HCT116 (cell line): ENCODE results near the gene ZNF280C. TPM values are rescaled to one million over a fixed set of nuclear protein-coding genes. Genes with fewer than 3 reads are reported as not detected.

Experiments
- ATAC-seq: fragments of 200-7000 bp; cut with Tn5 transposase; 2 replicates; pipeline ENCODE4 v1.9.1; 2020; ENCODE audit warnings: mild to moderate bottlenecking, moderate library complexity
- BruUV-seq: library from RNA; stranded (reverse); fragments of 400-500 nt; replicated peaks from 2 replicates; lab custom pipeline; 2021; lab: Mats Ljungman, UMichigan
- CTCF ChIA-PET: fragments of 300-600 bp; sonication (Branson Sonifier 250); formaldehyde crosslinking; loops from one replicate; lab custom pipeline; 2021; ENCODE audit warnings: antibody characterized with exemption; lab: Charles Lee
- POLR2A ChIA-PET: fragments of 300-600, 350-600 bp; sonication (Branson Sonifier 250); formaldehyde crosslinking; loops from one replicate; lab custom pipeline; 2021; ENCODE audit warnings: antibody characterized with exemption; lab: Charles Lee
- RAD21 ChIA-PET, 2 experiments: fragments of 300-600 bp; sonication (Branson Sonifier 250); formaldehyde crosslinking; loops; one replicate each; lab custom pipeline; 2023; ENCODE audit warnings: low total read pairs in 2 of 2; ENCODE audit not compliant: uncharacterized antibody in 2 of 2, unreplicated experiment in 2 of 2, low non-redundant PET in 1 of 2; lab: Charles Lee
- DNase-seq: peaks from one replicate; pipeline ENCODE4 v3.0.0-alpha.2; 2010; ENCODE audit warnings: low read depth, low spot score
- H2AFZ ChIP-seq: fragments of 200-600 bp; shearing (Covaris generic), sonication (generic); 2 replicates; pipeline ENCODE4 v1.6.1; 2017; ENCODE audit warnings: low read depth, mixed run types, mixed read lengths, antibody characterized with exemption, low read length; ENCODE audit not compliant: poor library complexity, severe bottlenecking
- H3K27ac ChIP-seq: 2 replicates; pipeline ENCODE4 v1.5.1; 2012; ENCODE audit warnings: low read depth, low read length
- H3K27me3 ChIP-seq: fragments of 200-600 bp; sonication (generic); 2 replicates; pipeline ENCODE4 v1.6.1; 2016; ENCODE audit warnings: mixed run types, low read length, mixed read lengths; ENCODE audit not compliant: insufficient read depth
- H3K36me3 ChIP-seq, 2 experiments: fragments of 200-500 bp in 1 of 2; fragments of 200-600 bp in 1 of 2; sonication (Bioruptor generic) in 1 of 2; sonication (generic) in 1 of 2; 2 replicates each; pipeline versions ENCODE4 v1.5.1 to v1.6.1; 2014 to 2016; ENCODE audit warnings: low read length in 2 of 2, inconsistent platforms in 1 of 2, mixed read lengths in 1 of 2, mixed run types in 1 of 2; ENCODE audit not compliant: insufficient read depth in 2 of 2, control insufficient read depth in 1 of 2
- H3K4me1 ChIP-seq, 2 experiments: fragments of 200-600 bp in 1 of 2; sonication (generic) in 1 of 2; 2 replicates each; pipeline versions ENCODE4 v1.5.1 to v1.6.1; 2012 to 2017; ENCODE audit warnings: low read length in 2 of 2, inconsistent platforms in 1 of 2, mild to moderate bottlenecking in 1 of 2, mixed read lengths in 1 of 2, mixed run types in 1 of 2, moderate library complexity in 1 of 2; ENCODE audit not compliant: insufficient read depth in 2 of 2, control insufficient read depth in 1 of 2
- H3K4me2 ChIP-seq: fragments of 200-600 bp; sonication (generic); 2 replicates; pipeline ENCODE4 v1.6.1; 2017; ENCODE audit warnings: mixed run types, low read length, mixed read lengths
- H3K4me3 ChIP-seq, 2 experiments: fragments of 200-600 bp in 1 of 2; sonication (generic) in 1 of 2; replicated peaks in 1 of 2; 2 replicates each; pipeline ENCODE4 v1.5.1; 2011 to 2016; ENCODE audit warnings: low read length in 2 of 2, control low read depth in 1 of 2, low read depth in 1 of 2, mild to moderate bottlenecking in 1 of 2, mixed read lengths in 1 of 2, mixed run types in 1 of 2
- H3K79me2 ChIP-seq: fragments of 200-600 bp; sonication (generic); 2 replicates; pipeline ENCODE4 v1.6.1; 2017; ENCODE audit warnings: mild to moderate bottlenecking, mixed run types, low read length, moderate library complexity, mixed read lengths; ENCODE audit not compliant: insufficient read depth
- H3K9ac ChIP-seq: fragments of 200-600 bp; sonication (generic); 2 replicates; pipeline ENCODE4 v1.6.1; 2016; ENCODE audit warnings: low read length, mixed read lengths
- H3K9me2 ChIP-seq: fragments of 200-600 bp; sonication (generic), shearing (Covaris generic); 2 replicates; pipeline ENCODE4 v1.6.1; 2017; ENCODE audit warnings: mixed run types, mild to moderate bottlenecking, moderate library complexity; ENCODE audit not compliant: insufficient read depth
- H3K9me3 ChIP-seq, 2 experiments: fragments of 200-500 bp in 1 of 2; fragments of 200-600 bp in 1 of 2; sonication (Bioruptor generic) in 1 of 2; sonication (generic) in 1 of 2; 2 replicates each; pipeline ENCODE4 v1.6.1; 2014 to 2017; ENCODE audit warnings: low read length in 2 of 2, mixed read lengths in 2 of 2, inconsistent platforms in 1 of 2, low read depth in 1 of 2, mild to moderate bottlenecking in 1 of 2, mixed run types in 1 of 2, moderate library complexity in 1 of 2; ENCODE audit not compliant: control insufficient read depth in 1 of 2, insufficient read depth in 1 of 2
- H4K20me1 ChIP-seq: fragments of 200-600 bp; sonication (generic), shearing (Covaris generic); 2 replicates; pipeline ENCODE4 v1.6.1; 2017; ENCODE audit warnings: mixed run types, mild to moderate bottlenecking, moderate library complexity; ENCODE audit not compliant: insufficient read depth
- EGR1 ChIP-seq: IDR thresholded peaks from 2 replicates; pipeline ENCODE4 v1.6.1; 2012; ENCODE audit warnings: low read depth
- EZH2 ChIP-seq: fragments of 200-600 bp; sonication (generic); IDR thresholded peaks from 2 replicates; pipeline ENCODE4 v1.6.1; 2017; ENCODE audit warnings: antibody characterized with exemption, mixed run types
- EZH2phosphoT487 ChIP-seq: fragments of 200-600 bp; IDR thresholded peaks from 2 replicates; pipeline ENCODE4 v1.6.1; 2018; ENCODE audit warnings: antibody characterized with exemption, borderline replicate concordance
- FOSL1 ChIP-seq: IDR thresholded peaks from 2 replicates; pipeline ENCODE4 v1.6.1; 2012; ENCODE audit warnings: low read depth
- JUND ChIP-seq: IDR thresholded peaks from 2 replicates; pipeline ENCODE4 v1.6.1; 2012
- POLR2AphosphoS5 ChIP-seq: IDR thresholded peaks from 2 replicates; pipeline ENCODE4 v1.6.1; 2011; ENCODE audit warnings: mild to moderate bottlenecking, low read depth, low read length, moderate library complexity
- RAD21 ChIP-seq: IDR thresholded peaks from 2 replicates; pipeline ENCODE4 v1.6.1; 2012; ENCODE audit warnings: low read depth, mild to moderate bottlenecking
- SIN3A ChIP-seq: IDR thresholded peaks from 2 replicates; pipeline ENCODE4 v1.6.1; 2012; ENCODE audit warnings: low read depth
- SP1 ChIP-seq: IDR thresholded peaks from 2 replicates; pipeline ENCODE4 v1.6.1; 2012; ENCODE audit warnings: low read depth
- SRF ChIP-seq: IDR thresholded peaks from 2 replicates; pipeline ENCODE4 v1.6.1; 2012; ENCODE audit warnings: low read depth
- ZBTB33 ChIP-seq: IDR thresholded peaks from 2 replicates; pipeline ENCODE4 v1.6.1; 2011; ENCODE audit warnings: mild to moderate bottlenecking, low read length, moderate library complexity; ENCODE audit not compliant: insufficient replicate concordance; ENCODE audit errors: extremely low read depth
- ZFX ChIP-seq: fragments of 450-650 bp; IDR thresholded peaks from 2 replicates; pipeline ENCODE4 v1.6.1; 2017
- ZNF274 ChIP-seq: fragments of 200-500 bp; sonication (Bioruptor generic); IDR thresholded peaks from 2 replicates; pipeline ENCODE4 v1.6.1; 2014; ENCODE audit warnings: mild to moderate bottlenecking, low read depth, low read length, inconsistent platforms
- intact Hi-C: fragments of 100-400 bp; cut with micrococcal nuclease; formaldehyde crosslinking; loops from 2 replicates; pipeline ENCODE4 v1.10.0; 2022
- total RNA-seq: library from RNA; stranded (reverse); gene quantifications from one replicate; pipeline ENCODE4 v1.2.1, GENCODE V29; 2021; ENCODE audit not compliant: unreplicated experiment
- TF ChIP-seq, protein P1 (sequence below): IDR thresholded peaks from 2 replicates; pipeline ENCODE4 v1.6.1; 2012; ENCODE audit warnings: low read depth
- TF ChIP-seq, protein P2 (sequence below), 3 experiments: fragments of 200-600 bp in 1 of 3; sonication (generic) in 1 of 3; IDR thresholded peaks in 2 of 3; conservative IDR thresholded peaks in 1 of 3; 2 replicates each; pipeline ENCODE4 v1.5.1; 2012 to 2017; ENCODE audit warnings: low read depth in 2 of 3, low read length in 2 of 3, antibody characterized with exemption in 1 of 3, borderline replicate concordance in 1 of 3, control low read depth in 1 of 3, mild to moderate bottlenecking in 1 of 3, mixed read lengths in 1 of 3, mixed run types in 1 of 3, moderate library complexity in 1 of 3; ENCODE audit not compliant: insufficient read depth in 1 of 3
- TF ChIP-seq, protein P3 (sequence below): IDR thresholded peaks from 2 replicates; pipeline ENCODE4 v1.6.1; 2012
- TF ChIP-seq, protein P4 (sequence below): IDR thresholded peaks from 2 replicates; pipeline ENCODE4 v1.6.1; 2012

ZNF280C gene
- total RNA-seq, 1 experiment from 2014 or later, result 12.3 TPM

DNA sequence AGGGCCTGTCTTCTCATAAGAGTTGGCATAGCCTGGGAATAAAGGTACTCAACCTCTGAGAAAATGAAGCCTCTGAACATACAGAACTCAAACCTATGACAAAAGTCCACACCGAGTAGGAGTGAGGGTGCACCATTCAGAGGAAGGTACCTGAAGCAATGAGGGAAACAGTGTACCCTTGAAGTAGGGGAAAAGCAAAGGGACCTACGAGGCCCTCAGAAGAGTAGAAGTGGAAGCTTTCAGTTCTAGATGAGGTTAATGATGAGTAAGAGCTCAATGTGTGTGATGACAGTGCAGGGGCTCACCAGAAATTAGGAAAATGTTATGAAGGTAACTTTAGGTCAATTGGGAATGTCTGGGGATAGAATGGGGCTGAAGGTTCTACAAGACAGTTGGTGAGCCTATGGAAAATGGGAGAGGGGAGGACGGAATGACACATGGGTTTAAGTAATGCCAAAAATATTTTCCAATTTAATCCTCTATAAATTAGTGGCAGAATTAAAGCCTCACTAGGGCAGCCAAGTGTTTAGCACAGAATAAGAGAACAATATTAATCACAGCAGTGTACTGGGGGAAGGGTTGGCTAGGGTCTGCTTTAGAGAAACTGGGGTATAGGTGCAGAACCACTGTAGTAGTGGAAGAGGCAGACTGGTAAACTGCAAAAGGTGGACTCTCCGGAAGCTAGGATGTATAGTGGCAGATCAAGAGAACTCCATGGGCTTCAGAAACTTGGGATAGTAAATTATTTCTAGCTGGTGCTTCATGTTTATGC lies 57.1 kb downstream of the ZNF280C start:
- H3K4me3 ChIP-seq, result no peak overlapping the region
- no peaks in the 10 kb centered on the region for H3K27me3 ChIP-seq
- POLR2A ChIA-PET, result no interaction called here
- no peak overlapping the region for H3K4me2 ChIP-seq
- H3K4me1 ChIP-seq, result peaks cover 3 to 12% of the 10 kb centered on the region in 2 experiments; a peak in 3 of 4 replicates
- CTCF ChIA-PET, result no interaction called here
- H3K79me2 ChIP-seq, result no peaks in the 10 kb centered on the region
- no peaks in the 10 kb centered on the region for H3K9me2 ChIP-seq
- no TSS peak for BruUV-seq
- intact Hi-C loops, result no loop called here
- ATAC-seq (no peak), DNase-seq (no peak)
- H4K20me1 ChIP-seq, result no peaks in the 10 kb centered on the region
- RAD21 ChIA-PET, result no interaction called here
- no peak overlapping the region for H3K9ac ChIP-seq
- no peaks in the 10 kb centered on the region for H3K9me3 ChIP-seq
- H3K36me3 ChIP-seq, result 0 out of 4 replicates have a peak, but pooled peaks cover 0 to 4% of the 10 kb centered on the region in 2 experiments
- no peak overlapping the region for H2AFZ ChIP-seq
- no peak for TF ChIP-seq SRF
- no peak for TF ChIP-seq EZH2
- TF ChIP-seq ZBTB33, result no peak
- TF ChIP-seq JUND, result no peak
- no peak for TF ChIP-seq SIN3A
- TF ChIP-seq, protein P1, sequence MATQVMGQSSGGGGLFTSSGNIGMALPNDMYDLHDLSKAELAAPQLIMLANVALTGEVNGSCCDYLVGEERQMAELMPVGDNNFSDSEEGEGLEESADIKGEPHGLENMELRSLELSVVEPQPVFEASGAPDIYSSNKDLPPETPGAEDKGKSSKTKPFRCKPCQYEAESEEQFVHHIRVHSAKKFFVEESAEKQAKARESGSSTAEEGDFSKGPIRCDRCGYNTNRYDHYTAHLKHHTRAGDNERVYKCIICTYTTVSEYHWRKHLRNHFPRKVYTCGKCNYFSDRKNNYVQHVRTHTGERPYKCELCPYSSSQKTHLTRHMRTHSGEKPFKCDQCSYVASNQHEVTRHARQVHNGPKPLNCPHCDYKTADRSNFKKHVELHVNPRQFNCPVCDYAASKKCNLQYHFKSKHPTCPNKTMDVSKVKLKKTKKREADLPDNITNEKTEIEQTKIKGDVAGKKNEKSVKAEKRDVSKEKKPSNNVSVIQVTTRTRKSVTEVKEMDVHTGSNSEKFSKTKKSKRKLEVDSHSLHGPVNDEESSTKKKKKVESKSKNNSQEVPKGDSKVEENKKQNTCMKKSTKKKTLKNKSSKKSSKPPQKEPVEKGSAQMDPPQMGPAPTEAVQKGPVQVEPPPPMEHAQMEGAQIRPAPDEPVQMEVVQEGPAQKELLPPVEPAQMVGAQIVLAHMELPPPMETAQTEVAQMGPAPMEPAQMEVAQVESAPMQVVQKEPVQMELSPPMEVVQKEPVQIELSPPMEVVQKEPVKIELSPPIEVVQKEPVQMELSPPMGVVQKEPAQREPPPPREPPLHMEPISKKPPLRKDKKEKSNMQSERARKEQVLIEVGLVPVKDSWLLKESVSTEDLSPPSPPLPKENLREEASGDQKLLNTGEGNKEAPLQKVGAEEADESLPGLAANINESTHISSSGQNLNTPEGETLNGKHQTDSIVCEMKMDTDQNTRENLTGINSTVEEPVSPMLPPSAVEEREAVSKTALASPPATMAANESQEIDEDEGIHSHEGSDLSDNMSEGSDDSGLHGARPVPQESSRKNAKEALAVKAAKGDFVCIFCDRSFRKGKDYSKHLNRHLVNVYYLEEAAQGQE, result no peak
- TF ChIP-seq EGR1, result no peak
- no peak for TF ChIP-seq POLR2AphosphoS5
- TF ChIP-seq RAD21, result no peak
- no peak for TF ChIP-seq SP1
- TF ChIP-seq, protein P2, sequence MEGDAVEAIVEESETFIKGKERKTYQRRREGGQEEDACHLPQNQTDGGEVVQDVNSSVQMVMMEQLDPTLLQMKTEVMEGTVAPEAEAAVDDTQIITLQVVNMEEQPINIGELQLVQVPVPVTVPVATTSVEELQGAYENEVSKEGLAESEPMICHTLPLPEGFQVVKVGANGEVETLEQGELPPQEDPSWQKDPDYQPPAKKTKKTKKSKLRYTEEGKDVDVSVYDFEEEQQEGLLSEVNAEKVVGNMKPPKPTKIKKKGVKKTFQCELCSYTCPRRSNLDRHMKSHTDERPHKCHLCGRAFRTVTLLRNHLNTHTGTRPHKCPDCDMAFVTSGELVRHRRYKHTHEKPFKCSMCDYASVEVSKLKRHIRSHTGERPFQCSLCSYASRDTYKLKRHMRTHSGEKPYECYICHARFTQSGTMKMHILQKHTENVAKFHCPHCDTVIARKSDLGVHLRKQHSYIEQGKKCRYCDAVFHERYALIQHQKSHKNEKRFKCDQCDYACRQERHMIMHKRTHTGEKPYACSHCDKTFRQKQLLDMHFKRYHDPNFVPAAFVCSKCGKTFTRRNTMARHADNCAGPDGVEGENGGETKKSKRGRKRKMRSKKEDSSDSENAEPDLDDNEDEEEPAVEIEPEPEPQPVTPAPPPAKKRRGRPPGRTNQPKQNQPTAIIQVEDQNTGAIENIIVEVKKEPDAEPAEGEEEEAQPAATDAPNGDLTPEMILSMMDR (IDR thresholded peaks at IDR 0.05 in 2 of 3, conservative IDR thresholded peaks at IDR 0.05 in 1 of 3; ENCODE audit: borderline replicate concordance in 1 of 3, insufficient read depth in 1 of 3, low read depth in 2 of 3, low read length in 2 of 3), result no peak
- no peak for TF ChIP-seq ZFX
- TF ChIP-seq, protein P3, sequence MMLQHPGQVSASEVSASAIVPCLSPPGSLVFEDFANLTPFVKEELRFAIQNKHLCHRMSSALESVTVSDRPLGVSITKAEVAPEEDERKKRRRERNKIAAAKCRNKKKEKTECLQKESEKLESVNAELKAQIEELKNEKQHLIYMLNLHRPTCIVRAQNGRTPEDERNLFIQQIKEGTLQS, result no peak
- TF ChIP-seq ZNF274, result no peak
- TF ChIP-seq EZH2phosphoT487, result no peak
- TF ChIP-seq FOSL1, result no peak
- TF ChIP-seq, protein P4, sequence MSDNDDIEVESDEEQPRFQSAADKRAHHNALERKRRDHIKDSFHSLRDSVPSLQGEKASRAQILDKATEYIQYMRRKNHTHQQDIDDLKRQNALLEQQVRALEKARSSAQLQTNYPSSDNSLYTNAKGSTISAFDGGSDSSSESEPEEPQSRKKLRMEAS, result no peak
- H3K27ac ChIP-seq, result no peak overlapping the region
